NCI-H748 (cell line): ENCODE data around the gene LRRC32.
A peak's percentile ranks its signal among the peaks of the same experiment; 100 is the strongest.

Experiments
- DNase-seq: peaks from one replicate; lab custom pipeline; 2025; ENCODE audit not compliant: unreplicated experiment; lab: John Stamatoyannopoulos, UW

Gene LRRC32

GRCh38 chr11:76670485-76671236 lies at the start of gene LRRC32:
LRRC32 (minus strand) TSS chr11:76670747; CDS start chr11:76665954, 4,793 bp downstream.
- DNase-seq: peak; percentile 52

- DNase-seq: no peak
These were observed 49.1 kb upstream of the LRRC32 start for GRCh38 chr11:76719686-76720085.

- no peak for DNase-seq
These were observed 48.7 kb upstream of the LRRC32 start for GRCh38 chr11:76719281-76719680.

- DNase-seq: no peak
These were observed 47.3 kb upstream of the LRRC32 start for GRCh38 chr11:76717816-76718215.

- no peak for DNase-seq
These were observed 46.8 kb upstream of the LRRC32 start for GRCh38 chr11:76717369-76717768.

GRCh38 chr11:76716268-76716667 lies 45.7 kb upstream of the LRRC32 start:
- DNase-seq: no peak

GRCh38 chr11:76714493-76714892 lies 43.9 kb upstream of the LRRC32 start:
- no peak for DNase-seq

- DNase-seq: no peak
These were observed 43.0 kb upstream of the LRRC32 start for GRCh38 chr11:76713499-76713898.

- DNase-seq: no peak
These were observed 41.6 kb upstream of the LRRC32 start for GRCh38 chr11:76712125-76712524.

GRCh38 chr11:76709756-76710155 lies 39.2 kb upstream of the LRRC32 start:
- no peak for DNase-seq

GRCh38 chr11:76708972-76709660 lies 38.6 kb upstream of the LRRC32 start:
- no peak for DNase-seq

- DNase-seq: no peak
These were observed 36.8 kb upstream of the LRRC32 start for GRCh38 chr11:76707293-76707825.

- DNase-seq: no peak
These were observed 36.1 kb upstream of the LRRC32 start for GRCh38 chr11:76706667-76707066.

- DNase-seq: no peak
These were observed 35.3 kb upstream of the LRRC32 start for GRCh38 chr11:76705826-76706225.

- no peak for DNase-seq
These were observed 33.8 kb upstream of the LRRC32 start for GRCh38 chr11:76704171-76704948.

- no peak for DNase-seq
These were observed 33.2 kb upstream of the LRRC32 start for GRCh38 chr11:76703707-76704106.

- DNase-seq: no peak
These were observed 32.0 kb upstream of the LRRC32 start for GRCh38 chr11:76702336-76703128.

- no peak for DNase-seq
These were observed 30.9 kb upstream of the LRRC32 start for GRCh38 chr11:76701294-76702040.

- DNase-seq: no peak
These were observed 29.9 kb upstream of the LRRC32 start for GRCh38 chr11:76700177-76701100.
